Uterus (tissue), 2 donors: ENCODE data around the gene RPS6KA2.

Experiments used
- CTCF ChIP-seq, 4 experiments: fragments of 200-600 bp in 2 of 4; fragments of 450-650 bp in 2 of 4; sonication (generic) in 2 of 4; IDR thresholded peaks; one replicate each; pipeline ENCODE4 v1.5.1; 2016 to 2019; ENCODE audit warnings: antibody characterized with exemption in 4 of 4, mild to moderate bottlenecking in 2 of 4, moderate library complexity in 1 of 4
- POLR2A ChIP-seq, 2 donors: fragments of 450-650 bp; IDR thresholded peaks; one replicate each; pipeline ENCODE4 v1.6.1; 2016; ENCODE audit warnings: antibody characterized with exemption in 2 of 2, mild to moderate bottlenecking in 1 of 2, moderate library complexity in 1 of 2

- no peak for TF ChIP-seq POLR2A (IDR thresholded peaks at IDR 0.05)
- TF ChIP-seq CTCF (IDR thresholded peaks at IDR 0.05): no peak
Observed at GRCh38 chr6:166397849-166398248, 229.2 kb downstream of the RPS6KA2 start.
